Endothelial cell of umbilical vein (primary cell): ENCODE results near the gene CYP11A1.

ENCODE experiments used
- JUN ChIP-seq: IDR thresholded peaks from 2 replicates; pipeline ENCODE4 v1.6.1; 2011; ENCODE audit warnings: borderline replicate concordance, low read depth; ENCODE audit not compliant: insufficient read length, insufficient read depth
- POLR2AphosphoS5 ChIP-seq: IDR thresholded peaks from 2 replicates; pipeline ENCODE4 v1.6.1; 2012; ENCODE audit warnings: low read depth, mild to moderate bottlenecking, control low read depth, low read length, moderate library complexity; ENCODE audit not compliant: insufficient read depth

DNA sequence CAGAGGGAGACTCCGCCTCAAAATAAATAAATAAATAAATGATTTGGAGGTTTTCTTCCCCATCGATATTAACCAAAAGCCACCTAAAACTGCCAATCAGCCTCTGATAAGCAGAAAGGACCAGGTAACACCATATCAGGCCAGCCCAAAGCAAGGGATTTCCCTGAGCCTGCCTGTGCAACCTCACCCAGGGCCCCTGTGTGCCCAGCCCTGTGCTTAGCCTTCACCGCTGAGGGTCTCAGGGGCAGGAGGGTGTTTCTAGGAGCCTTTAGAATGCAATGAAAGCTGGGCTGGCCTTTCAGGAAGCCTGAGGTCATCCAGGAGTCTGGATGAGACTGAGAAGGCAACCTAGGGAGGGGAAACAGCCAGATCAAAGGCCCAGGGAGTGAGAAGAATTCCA, 35.4 kb downstream of the CYP11A1 start:
- TF ChIP-seq POLR2AphosphoS5, result no peak
- no peak for TF ChIP-seq JUN
